GM18517 (cell line): ENCODE measurements around the gene PDLIM7.

Experiments used
- ATAC-seq: cut with Tn5 transposase; IDR thresholded peaks from one replicate; pipeline ENCODE4 v1.9.1; 2021; ENCODE audit warnings: mild to moderate bottlenecking, moderate library complexity; ENCODE audit not compliant: unreplicated experiment

PDLIM7 gene

GRCh38 chr5:177475563-177476427 lies 21.6 kb downstream of the PDLIM7 start:
- ATAC-seq = no peak

GRCh38 chr5:177474846-177475562 lies 22.4 kb downstream of the PDLIM7 start:
- ATAC-seq = no peak

- no peak for ATAC-seq
Observed at GRCh38 chr5:177474002-177474476, 23.4 kb downstream of the PDLIM7 start.

- no peak for ATAC-seq
Observed at GRCh38 chr5:177473443-177474001, 23.9 kb downstream of the PDLIM7 start, which contains the start of gene DBN1. DBN1 (minus strand) TSS chr5:177473634; CDS start chr5:177473521, 113 bp downstream.

GRCh38 chr5:177472460-177473442 lies 24.7 kb downstream of the PDLIM7 start:
- no peak for ATAC-seq

- ATAC-seq = no peak
Observed at GRCh38 chr5:177471610-177472356, 25.6 kb downstream of the PDLIM7 start.

GRCh38 chr5:177470759-177471536 lies 26.5 kb downstream of the PDLIM7 start:
- no peak for ATAC-seq

- ATAC-seq = no peak
Observed at GRCh38 chr5:177469750-177470525, 27.5 kb downstream of the PDLIM7 start.

- ATAC-seq = no peak
Observed at GRCh38 chr5:177468685-177469628, 28.4 kb downstream of the PDLIM7 start.

- ATAC-seq = no peak
Observed at GRCh38 chr5:177468329-177468684, 29.1 kb downstream of the PDLIM7 start.

- no peak for ATAC-seq
Observed at GRCh38 chr5:177467436-177467835, 30.0 kb downstream of the PDLIM7 start.

- no peak for ATAC-seq
Observed at GRCh38 chr5:177466861-177467260, 30.5 kb downstream of the PDLIM7 start.

GRCh38 chr5:177465044-177465443 lies 32.4 kb downstream of the PDLIM7 start:
- ATAC-seq = no peak

- ATAC-seq = no peak
Observed at GRCh38 chr5:177462021-177462670, 35.3 kb downstream of the PDLIM7 start.

GRCh38 chr5:177459819-177460628 lies 37.4 kb downstream of the PDLIM7 start:
- ATAC-seq = no peak

- ATAC-seq = no peak
Observed at GRCh38 chr5:177459357-177459756, 38.0 kb downstream of the PDLIM7 start.
